ENCODE results near the gene ROR1. TPM values are rescaled to one million over a fixed set of nuclear protein-coding genes. Genes with fewer than 3 reads are reported as not detected.

The ROR1 gene
- total and polyA plus RNA-seq, 2 of the 4 experiments (the other 2 are of a cell fraction), result 4.4 to 10.0 TPM

DNA sequence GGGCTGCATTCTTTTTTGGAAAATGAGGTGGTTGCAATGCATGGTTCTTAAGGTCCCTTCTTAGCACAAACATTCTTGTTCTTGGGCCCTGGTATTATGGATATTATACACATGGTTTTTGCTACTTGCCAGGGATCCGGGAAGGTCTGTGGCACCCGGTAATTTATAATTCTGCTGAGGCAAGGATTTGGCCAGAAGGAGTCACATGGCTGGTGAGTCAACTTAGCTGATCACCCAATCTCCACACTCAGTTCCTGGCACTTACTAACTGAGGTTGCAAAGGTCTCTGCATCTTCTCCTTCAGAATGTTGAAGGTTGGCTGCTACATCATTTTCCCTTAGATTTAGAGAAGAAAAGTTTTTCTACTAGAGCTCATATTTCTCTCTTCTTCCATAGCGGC, 112.5 kb downstream of the ROR1 start:
- Histone ChIP-seq H3K23ac (ENCODE audit: low read depth, low read length) (no peak overlapping the region), H3K56ac (ENCODE audit: extremely low read depth, insufficient read depth, low read length) (no peak overlapping the region), H4K5ac (ENCODE audit: low read depth, low read length) (no peak overlapping the region), H3K4me2 (ENCODE audit: low read depth, low read length) (no peak overlapping the region), H2BK20ac (ENCODE audit: low read depth, low read length) (no peak overlapping the region), H3K36me3 (ENCODE audit: control insufficient read depth, insufficient read depth, low read length) (no peaks in the 10 kb centered on the region), H3K4ac (ENCODE audit: low read depth, low read length) (no peak overlapping the region), H2AK5ac (ENCODE audit: low read depth, low read length) (no peak overlapping the region), H3K4me1 (ENCODE audit: control insufficient read depth, insufficient read depth, low read length) (0 out of 2 replicates have a peak, but pooled peaks cover 1% of the 10 kb centered on the region), H2AFZ (replicated peaks; ENCODE audit: low read length, poor library complexity) (no peak overlapping the region), H3K27me3 (ENCODE audit: control insufficient read depth, insufficient read depth, low read length) (no peaks in the 10 kb centered on the region), H3K9me3 (ENCODE audit: control insufficient read depth, insufficient read depth, low read length) (no peaks in the 10 kb centered on the region), H4K20me1 (ENCODE audit: insufficient read depth, low read length) (no peaks in the 10 kb centered on the region), H2BK15ac (ENCODE audit: low read depth, low read length) (no peak overlapping the region), H2AK9ac (replicated peaks; ENCODE audit: low read depth, low read length, poor library complexity) (no peak overlapping the region), H3K14ac (replicated peaks; ENCODE audit: low read depth, low read length) (no peak overlapping the region), H3K27ac (ENCODE audit: insufficient read depth, low read length) (no peak overlapping the region), H3K4me3 (ENCODE audit: insufficient read depth, low read depth, low read length) (no peak overlapping the region), H3K18ac (ENCODE audit: low read depth, low read length) (no peak overlapping the region), H2BK120ac (ENCODE audit: low read depth, low read length) (no peak overlapping the region), H2BK5ac (ENCODE audit: low read depth, low read length, poor library complexity, severe bottlenecking) (no peak overlapping the region), H4K8ac (ENCODE audit: low read depth in 2 of 2, low read length in 2 of 2) (no peak overlapping the region), H3K9ac (ENCODE audit: low read depth, low read length) (no peak overlapping the region), H3K79me1 (ENCODE audit: low read depth in 1 of 2, low read length in 2 of 2) (no peaks in the 10 kb centered on the region; a peak in 1 of 4 replicates), H3K9me1 (ENCODE audit: insufficient read depth, low read length) (peaks cover 3% of the 10 kb centered on the region; the same call in 1 of the 2 replicates), H4K91ac (ENCODE audit: insufficient read depth, low read depth, low read length) (no peak overlapping the region)
- WGBS, 2 experiments (ENCODE audit: extremely low coverage in 2 of 2, insufficient read length in 1 of 2), result no CpG with 5 or more reads among the region's 3 CpGs
- no peak for TF ChIP-seq POLR2A (IDR thresholded peaks at IDR 0.05; ENCODE audit: low read depth, low read length)
- TF ChIP-seq, protein P1, sequence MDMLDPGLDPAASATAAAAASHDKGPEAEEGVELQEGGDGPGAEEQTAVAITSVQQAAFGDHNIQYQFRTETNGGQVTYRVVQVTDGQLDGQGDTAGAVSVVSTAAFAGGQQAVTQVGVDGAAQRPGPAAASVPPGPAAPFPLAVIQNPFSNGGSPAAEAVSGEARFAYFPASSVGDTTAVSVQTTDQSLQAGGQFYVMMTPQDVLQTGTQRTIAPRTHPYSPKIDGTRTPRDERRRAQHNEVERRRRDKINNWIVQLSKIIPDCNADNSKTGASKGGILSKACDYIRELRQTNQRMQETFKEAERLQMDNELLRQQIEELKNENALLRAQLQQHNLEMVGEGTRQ (IDR thresholded peaks at IDR 0.05; ENCODE audit: low read depth, low read length), result peak; percentile 17; the same call in 1 of the 2 replicates
- ChIA-PET CTCF (no interaction called here), POLR2A (ENCODE audit: unreplicated experiment) (no interaction called here)
- BruUV-seq (replicated peaks), result no TSS peak
- in situ Hi-C loops (cut with MboI; ENCODE audit: low sequenced_read_pairs), result loop anchor here (10.0 kb wide), 1 partner anchor 62 kb away; no protein-coding TSS in a partner anchor
- intact Hi-C loops (cut with micrococcal nuclease), result no loop called here
- DNase-seq (no peak), ATAC-seq (ENCODE audit: low read depth) (no peak)
- dilution Hi-C loops (cut with HindIII; ENCODE audit: low sequenced_read_pairs, unreplicated experiment), result no loop called here
